Transverse colon (tissue), 4 donors: ENCODE measurements around the gene GALR2.

Source experiments
- EP300 ChIP-seq: sonication (generic); formaldehyde crosslinking; IDR thresholded peaks from one replicate; pipeline ENCODE4 v1.6.1; 2017; ENCODE audit warnings: antibody characterized with exemption, low read depth
- POLR2A ChIP-seq: fragments of 450-650 bp; IDR thresholded peaks from one replicate; pipeline ENCODE4 v1.6.1; 2016; ENCODE audit warnings: antibody characterized with exemption, mild to moderate bottlenecking, moderate library complexity
- POLR2AphosphoS5 ChIP-seq, 3 donors: sonication (generic); formaldehyde crosslinking; IDR thresholded peaks; one replicate each; pipeline ENCODE4 v1.6.1; 2016; ENCODE audit warnings: antibody characterized with exemption in 3 of 3
- TF ChIP-seq, protein P1 (sequence below), 5 experiments: fragments of 200-600 bp in 3 of 5; fragments of 450-650 bp in 2 of 5; sonication (generic) in 3 of 5; IDR thresholded peaks; 1 replicate in 2 of 5; 2 replicates in 3 of 5; pipeline ENCODE4 v1.5.1; 2016 to 2017; ENCODE audit warnings: antibody characterized with exemption in 5 of 5, inconsistent platforms in 3 of 5, mild to moderate bottlenecking in 2 of 5, moderate library complexity in 1 of 5

DNA sequence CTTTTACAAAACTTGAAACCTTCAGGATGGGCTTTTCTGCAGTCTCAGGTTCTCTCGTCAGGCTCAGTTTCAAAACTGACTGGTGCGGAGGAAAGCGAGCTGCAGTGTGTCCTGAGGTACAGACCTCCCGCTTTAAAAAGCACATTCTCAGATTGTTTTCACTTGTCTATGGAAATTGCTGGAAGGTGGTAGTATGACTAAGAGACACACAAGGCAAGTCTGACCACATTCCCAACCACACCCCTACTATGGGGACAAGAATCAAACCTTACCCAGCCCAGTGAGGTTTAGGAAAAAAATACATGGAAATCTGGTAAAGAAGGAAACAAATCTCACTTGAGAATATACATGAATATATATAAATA lies 20.5 kb upstream of the GALR2 start:
- TF ChIP-seq, protein P1, sequence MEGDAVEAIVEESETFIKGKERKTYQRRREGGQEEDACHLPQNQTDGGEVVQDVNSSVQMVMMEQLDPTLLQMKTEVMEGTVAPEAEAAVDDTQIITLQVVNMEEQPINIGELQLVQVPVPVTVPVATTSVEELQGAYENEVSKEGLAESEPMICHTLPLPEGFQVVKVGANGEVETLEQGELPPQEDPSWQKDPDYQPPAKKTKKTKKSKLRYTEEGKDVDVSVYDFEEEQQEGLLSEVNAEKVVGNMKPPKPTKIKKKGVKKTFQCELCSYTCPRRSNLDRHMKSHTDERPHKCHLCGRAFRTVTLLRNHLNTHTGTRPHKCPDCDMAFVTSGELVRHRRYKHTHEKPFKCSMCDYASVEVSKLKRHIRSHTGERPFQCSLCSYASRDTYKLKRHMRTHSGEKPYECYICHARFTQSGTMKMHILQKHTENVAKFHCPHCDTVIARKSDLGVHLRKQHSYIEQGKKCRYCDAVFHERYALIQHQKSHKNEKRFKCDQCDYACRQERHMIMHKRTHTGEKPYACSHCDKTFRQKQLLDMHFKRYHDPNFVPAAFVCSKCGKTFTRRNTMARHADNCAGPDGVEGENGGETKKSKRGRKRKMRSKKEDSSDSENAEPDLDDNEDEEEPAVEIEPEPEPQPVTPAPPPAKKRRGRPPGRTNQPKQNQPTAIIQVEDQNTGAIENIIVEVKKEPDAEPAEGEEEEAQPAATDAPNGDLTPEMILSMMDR (IDR thresholded peaks at IDR 0.05), result no peak
- no peak for TF ChIP-seq POLR2A
- TF ChIP-seq POLR2AphosphoS5 (IDR thresholded peaks at IDR 0.05), result no peak
- no peak for TF ChIP-seq EP300
